HG02970 (cell line): ENCODE data around the gene DDR2.
"Not testable (repeated sequence)": the region's sequence is repeated elsewhere in the genome, so short reads cannot be mapped to it uniquely, and the experiment has no call there.

Experiments used
- ATAC-seq: cut with Tn5 transposase; IDR thresholded peaks from one replicate; pipeline ENCODE4 v1.9.1; 2021; ENCODE audit warnings: mild to moderate bottlenecking, moderate library complexity, moderate number of reproducible peaks; ENCODE audit not compliant: unreplicated experiment, low FRiP score

Gene DDR2

GRCh38 chr1:162716123-162716522, 83.9 kb downstream of the DDR2 start:
- ATAC-seq = no peak

GRCh38 chr1:162716552-162716951, 84.3 kb downstream of the DDR2 start:
- no peak for ATAC-seq

- ATAC-seq = no peak
Measured at GRCh38 chr1:162717548-162718184, 85.4 kb downstream of the DDR2 start.

- ATAC-seq = no peak
Measured at GRCh38 chr1:162719678-162720077, 87.4 kb downstream of the DDR2 start.

- no peak for ATAC-seq
Measured at GRCh38 chr1:162720996-162721395, 88.7 kb downstream of the DDR2 start.

GRCh38 chr1:162721471-162721870, 89.2 kb downstream of the DDR2 start:
- ATAC-seq = no peak

- no peak for ATAC-seq
Measured at GRCh38 chr1:162722036-162722435, 89.8 kb downstream of the DDR2 start.

GRCh38 chr1:162724583-162725120, 92.4 kb downstream of the DDR2 start:
- ATAC-seq = no peak

GRCh38 chr1:162725301-162725837, 93.1 kb downstream of the DDR2 start:
- no peak for ATAC-seq

- ATAC-seq = no peak
Measured at GRCh38 chr1:162726555-162726954, 94.3 kb downstream of the DDR2 start.

- ATAC-seq = not testable (repeated sequence)
Measured at GRCh38 chr1:162727493-162727892, 95.2 kb downstream of the DDR2 start.

GRCh38 chr1:162728573-162728972, 96.3 kb downstream of the DDR2 start:
- ATAC-seq = no peak

GRCh38 chr1:162729195-162729774, 97.0 kb downstream of the DDR2 start:
- not testable (repeated sequence) for ATAC-seq

GRCh38 chr1:162732094-162732493, 99.8 kb downstream of the DDR2 start:
- ATAC-seq = no peak

- ATAC-seq = no peak
Measured at GRCh38 chr1:162732566-162733335, 100.5 kb downstream of the DDR2 start.

- ATAC-seq = no peak
Measured at GRCh38 chr1:162733336-162733590, 101.0 kb downstream of the DDR2 start.

GRCh38 chr1:162734047-162734446, 101.8 kb downstream of the DDR2 start:
- ATAC-seq = no peak

GRCh38 chr1:162736184-162736583, 103.9 kb downstream of the DDR2 start:
- no peak for ATAC-seq

- no peak for ATAC-seq
Measured at GRCh38 chr1:162736633-162737067, 104.4 kb downstream of the DDR2 start.

GRCh38 chr1:162740755-162741154, 108.5 kb downstream of the DDR2 start:
- no peak for ATAC-seq

GRCh38 chr1:162741574-162741973, 109.3 kb downstream of the DDR2 start:
- no peak for ATAC-seq
